Naive thymus-derived CD8-positive, alpha-beta T cell (primary cell): Measurements from ENCODE around the gene KLHL36. TPM values are rescaled to one million over a fixed set of nuclear protein-coding genes. Genes with fewer than 3 reads are reported as not detected.
"Not testable (repeated sequence)": the region's sequence is repeated elsewhere in the genome, so short reads cannot be mapped to it uniquely, and the experiment has no call there.

ENCODE experiments used
- ATAC-seq, 2 donors: fragments of 150-1000 bp; cut with Tn5 transposase in 1 of 2; sonication (Bioruptor Pico), chemical (Tn5 transposase) in 1 of 2; 1 replicate in 1 of 2; 2 replicates in 1 of 2; pipeline ENCODE4 v1.10.0; 2021; ENCODE audit warnings: mild to moderate bottlenecking in 2 of 2, moderate library complexity in 2 of 2
- POLR2A ChIA-PET: fragments of 350-600 bp; sonication (Branson Sonifier 250); formaldehyde crosslinking; loops from one replicate; lab custom pipeline; 2021; ENCODE audit warnings: antibody characterized with exemption; lab: Charles Lee
- DNase-seq, 10 donors: peaks; one replicate each; pipeline versions ENCODE4 v3.0.0 to v3.0.0-alpha.2; 2020 to 2022
- H3K27ac Mint-ChIP-seq, 10 donors: one replicate each; pipeline ENCODE4 v1.8.0; 2020 to 2022; ENCODE audit warnings: mild to moderate bottlenecking in 10 of 10, mixed read lengths in 10 of 10, moderate library complexity in 4 of 10, inconsistent platforms in 1 of 10
- H3K27me3 Mint-ChIP-seq, 5 donors: one replicate each; pipeline ENCODE4 v1.8.0; 2021 to 2022; ENCODE audit warnings: mixed read lengths in 5 of 5
- H3K36me3 Mint-ChIP-seq, 3 donors: one replicate each; pipeline ENCODE4 v1.8.0; 2020 to 2022; ENCODE audit warnings: mixed read lengths in 3 of 3, mild to moderate bottlenecking in 2 of 3, inconsistent platforms in 1 of 3
- H3K4me1 Mint-ChIP-seq, 4 donors: one replicate each; pipeline ENCODE4 v1.8.0; 2021 to 2022; ENCODE audit warnings: mixed read lengths in 4 of 4
- H3K4me3 Mint-ChIP-seq, 10 donors: one replicate each; pipeline ENCODE4 v1.8.0; 2020 to 2022; ENCODE audit warnings: mild to moderate bottlenecking in 10 of 10, mixed read lengths in 10 of 10, moderate library complexity in 6 of 10, inconsistent platforms in 1 of 10
- H3K9me3 Mint-ChIP-seq, 9 donors: one replicate each; pipeline ENCODE4 v1.8.0; 2020 to 2022; ENCODE audit warnings: mixed read lengths in 9 of 9, mild to moderate bottlenecking in 3 of 9, inconsistent platforms in 1 of 9, moderate library complexity in 1 of 9
- polyA plus RNA-seq, 3 donors: library from polyadenylated mRNA; unstranded; fragments of 300-500 nt; fragmentation: Illumina TruSeq; gene quantifications; one replicate each; pipeline ENCODE4 v1.2.3, GENCODE V29; 2021
- total RNA-seq, 8 experiments: library from RNA in 2 of 8; stranded (reverse) in 2 of 8; gene quantifications; one replicate each; pipeline ENCODE4 v1.2.3 and lab custom pipeline; 2021 to 2026

Gene KLHL36
- total and polyA plus RNA-seq, 5 experiments from 2014 or later: 27.4 to 157 (median 50.3) TPM

DNA sequence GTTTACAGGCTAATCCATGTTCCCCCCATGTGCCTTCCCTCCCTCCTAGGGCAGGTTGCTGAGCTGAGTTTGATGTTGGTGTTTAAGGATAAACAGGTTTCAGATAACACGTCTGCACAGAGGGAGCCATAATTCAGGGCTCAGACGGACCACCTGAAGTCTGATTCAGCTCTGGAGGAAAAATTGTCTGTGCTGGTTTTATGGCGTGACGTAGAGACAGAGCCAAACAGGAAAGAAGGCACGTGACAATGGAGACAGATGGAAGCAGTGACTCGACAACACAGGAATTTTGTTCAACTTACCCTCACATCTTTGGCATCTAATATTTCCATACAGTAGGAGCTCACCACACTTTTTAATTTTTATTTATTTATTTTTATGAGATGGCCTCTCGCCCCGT is 40.8 kb downstream of the KLHL36 start:
- H3K4me3 Mint-ChIP-seq: no peak overlapping the region
- no peak overlapping the region for H3K27ac Mint-ChIP-seq
- no peak for ATAC-seq
- DNase-seq: no peak
- peaks cover 0 to 14% (median 0%) of the 10 kb centered on the region in 4 donors for H3K4me1 Mint-ChIP-seq
- POLR2A ChIA-PET: no interaction called here
- H3K36me3 Mint-ChIP-seq: peaks cover 0 to 2% (median 0%) of the 10 kb centered on the region in 3 donors
- peaks cover 6 to 13% (median 10%) of the 10 kb centered on the region in 5 donors for H3K27me3 Mint-ChIP-seq
- H3K9me3 Mint-ChIP-seq: no peaks in the 10 kb centered on the region

DNA sequence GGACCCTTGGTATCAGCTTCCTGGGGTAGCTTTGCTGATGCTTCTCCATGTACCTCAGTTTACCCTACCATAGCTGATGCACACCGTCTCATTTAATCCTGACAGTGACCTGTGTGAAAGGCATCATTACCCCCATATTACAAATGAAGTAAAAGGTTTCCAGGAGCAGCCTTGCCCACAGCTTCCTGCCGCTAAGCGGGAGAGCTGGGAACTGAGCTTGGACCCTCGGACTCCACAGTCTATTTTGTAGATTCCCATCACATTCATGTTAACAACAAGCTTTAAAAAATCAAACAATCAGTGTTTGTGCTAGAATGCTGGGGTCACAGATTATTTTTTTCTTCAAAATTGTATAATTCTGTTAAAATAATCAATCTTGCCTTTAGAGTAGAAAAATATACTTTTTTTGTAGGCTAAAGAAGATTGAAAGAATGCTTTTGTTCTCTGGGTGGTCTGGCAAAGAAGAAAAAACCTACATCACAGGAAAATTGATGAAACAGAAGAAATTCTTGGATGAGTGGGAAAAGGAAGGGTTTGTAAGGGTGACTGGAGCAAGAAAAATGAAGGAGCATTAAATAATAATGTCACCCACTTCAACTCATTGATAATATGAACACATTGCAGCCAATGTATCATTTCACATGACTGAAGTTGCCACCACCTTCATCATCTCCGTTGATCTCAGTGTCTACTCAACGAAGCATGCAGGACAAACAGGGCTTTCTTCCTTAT is 41.9 kb downstream of the KLHL36 start:
- DNase-seq: no peak
- Mint-ChIP-seq H3K27me3 (peaks cover 0 to 4% (median 1%) of the 10 kb centered on the region in 5 donors), H3K27ac (peak overlapping the region in 2 of 10 donors; percentile 17 to 78), H3K4me1 (peaks cover 0 to 14% (median 0%) of the 10 kb centered on the region in 4 donors), H3K36me3 (peaks cover 0 to 2% (median 0%) of the 10 kb centered on the region in 3 donors), H3K9me3 (no peaks in the 10 kb centered on the region), H3K4me3 (no peak overlapping the region)
- POLR2A ChIA-PET: no interaction called here
- no peak for ATAC-seq

DNA sequence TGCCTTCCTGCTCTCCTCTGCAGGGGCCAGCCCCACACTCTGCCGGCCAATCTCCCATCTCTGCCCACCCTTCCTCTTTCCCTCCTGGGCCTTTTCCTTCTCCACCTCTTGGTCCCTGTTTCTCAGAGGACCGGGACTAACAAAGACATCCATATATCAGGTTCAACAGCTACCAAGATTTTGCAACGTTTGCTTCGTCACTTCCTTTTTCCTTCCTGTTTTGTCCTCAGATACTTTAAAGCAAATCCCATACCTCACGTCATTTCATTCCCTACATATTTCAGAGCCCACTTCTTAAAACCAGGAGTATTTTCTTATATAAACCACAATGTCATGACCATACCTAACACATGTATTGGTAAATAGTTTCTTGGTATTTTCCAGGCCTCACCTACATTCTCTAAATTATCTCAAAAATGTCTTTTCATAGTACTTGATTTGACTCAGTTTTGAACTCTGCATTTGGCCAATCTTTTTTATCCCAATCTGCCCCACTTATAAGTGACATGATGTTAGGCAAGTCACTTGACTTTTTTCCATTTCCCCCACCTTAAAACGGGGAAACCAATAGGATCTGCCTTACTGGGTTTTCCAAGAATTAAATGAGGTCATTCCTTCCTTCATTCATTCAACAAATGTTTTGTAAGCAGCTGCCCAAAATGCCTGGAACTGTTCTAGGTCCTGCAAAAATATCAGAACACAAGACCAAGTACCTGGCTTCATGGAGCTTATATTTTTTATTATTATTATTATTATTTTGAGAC is 44.3 kb downstream of the KLHL36 start:
- Mint-ChIP-seq H3K4me3 (peak overlapping the region in 1 of 10 donors; percentile 39), H3K36me3 (peaks cover 0 to 2% (median 0%) of the 10 kb centered on the region in 3 donors), H3K4me1 (peaks cover 0 to 8% (median 0%) of the 10 kb centered on the region in 4 donors), H3K9me3 (no peaks in the 10 kb centered on the region), H3K27ac (peak overlapping the region in 2 of 10 donors; percentile 23 to 33), H3K27me3 (peaks cover 0 to 4% (median 1%) of the 10 kb centered on the region in 5 donors)
- POLR2A ChIA-PET: interaction anchor here (0.6 kb wide), 1 partner anchor 14 kb away, joined by 3 read pairs; no protein-coding TSS in a partner anchor
- no peak for DNase-seq
- ATAC-seq: no peak

DNA sequence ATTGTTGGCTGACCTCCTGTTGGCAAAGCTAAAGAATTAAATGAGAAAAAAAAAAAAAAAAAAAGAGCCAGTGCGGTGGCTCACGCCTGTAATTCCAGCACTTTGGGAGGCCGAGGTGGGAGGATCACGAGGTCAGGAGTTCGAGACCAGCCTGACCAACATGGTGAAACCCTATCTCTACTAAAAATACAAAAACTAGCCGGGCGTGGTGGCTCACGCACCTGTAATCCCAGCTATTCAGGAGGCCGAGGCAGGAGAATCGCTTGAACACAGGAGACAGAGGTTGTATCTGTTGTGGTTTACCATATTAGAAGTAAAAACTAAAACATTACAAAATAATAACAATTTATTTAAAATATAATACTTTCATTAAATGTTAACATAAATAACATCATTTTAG is 45.6 kb downstream of the KLHL36 start:
- ATAC-seq, DNase-seq, H3K9me3 Mint-ChIP-seq, H3K36me3 Mint-ChIP-seq, H3K4me3 Mint-ChIP-seq, H3K27ac Mint-ChIP-seq, H3K4me1 Mint-ChIP-seq, H3K27me3 Mint-ChIP-seq: not testable (repeated sequence)
- POLR2A ChIA-PET: interaction anchor here (0.6 to 0.9 kb wide), 2 partner anchors 29 to 49 kb away, joined by 3 read pairs; no protein-coding TSS in a partner anchor

DNA sequence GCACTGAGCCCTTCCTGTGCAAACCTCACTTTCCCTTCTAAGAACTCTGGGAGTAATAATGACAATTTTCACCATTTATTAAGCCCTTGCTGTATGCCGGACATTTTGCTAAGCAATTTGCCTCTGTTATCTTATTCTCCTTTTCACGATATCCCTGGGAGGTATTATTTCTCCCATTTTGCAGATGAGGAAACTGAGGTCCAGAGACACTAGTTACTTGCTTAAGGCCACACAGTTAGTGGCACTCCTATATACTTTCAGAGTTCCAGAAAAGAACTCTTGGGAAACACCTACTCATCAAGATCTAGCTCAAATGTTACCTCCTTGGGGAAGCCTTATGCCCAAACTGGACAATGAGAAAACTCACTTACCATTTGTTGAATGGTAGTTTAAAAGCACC is 46.7 kb downstream of the KLHL36 start:
- no peaks in the 10 kb centered on the region for H3K36me3 Mint-ChIP-seq
- peaks cover 0 to 1% (median 0%) of the 10 kb centered on the region in 5 donors for H3K27me3 Mint-ChIP-seq
- no peak overlapping the region for H3K27ac Mint-ChIP-seq
- H3K9me3 Mint-ChIP-seq: no peaks in the 10 kb centered on the region
- no peak for DNase-seq
- H3K4me1 Mint-ChIP-seq: peaks cover 0 to 10% (median 2%) of the 10 kb centered on the region in 4 donors
- no peak for ATAC-seq
- no peak overlapping the region for H3K4me3 Mint-ChIP-seq
- POLR2A ChIA-PET: interaction anchor here (0.9 kb wide), 1 partner anchor 30 kb away, joined by 3 read pairs; no protein-coding TSS in a partner anchor

DNA sequence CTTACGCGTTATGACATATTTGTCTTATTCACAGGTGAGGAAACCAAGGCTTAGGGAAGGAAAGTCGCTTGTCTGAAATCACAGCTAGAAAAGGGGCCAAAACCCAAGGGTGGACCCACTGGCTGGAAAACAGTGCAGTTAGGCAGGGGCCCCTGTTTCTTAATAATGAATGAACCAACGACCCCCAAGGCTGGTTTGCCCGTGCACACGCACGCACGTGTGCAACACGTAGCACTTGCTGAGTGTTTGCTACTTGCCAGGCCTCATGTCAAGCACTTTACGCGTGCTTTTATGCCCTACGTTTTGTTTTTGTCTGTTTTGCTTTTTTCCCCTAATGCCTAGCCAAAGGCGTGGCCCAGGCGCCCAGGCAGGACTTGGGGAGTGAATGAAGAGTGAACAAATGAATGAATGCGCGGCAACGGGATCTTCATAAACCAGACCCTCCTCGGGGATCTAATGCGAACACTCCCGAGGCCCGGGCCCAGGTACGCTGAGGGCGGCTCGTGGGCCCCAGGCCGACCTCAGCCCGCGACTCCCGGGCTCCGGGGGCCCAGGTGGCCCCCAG is 50.9 kb downstream of the KLHL36 start:
- POLR2A ChIA-PET: interaction anchor here (0.6 kb wide), 1 partner anchor 47 kb away, joined by 5 read pairs; no protein-coding TSS in a partner anchor

DNA sequence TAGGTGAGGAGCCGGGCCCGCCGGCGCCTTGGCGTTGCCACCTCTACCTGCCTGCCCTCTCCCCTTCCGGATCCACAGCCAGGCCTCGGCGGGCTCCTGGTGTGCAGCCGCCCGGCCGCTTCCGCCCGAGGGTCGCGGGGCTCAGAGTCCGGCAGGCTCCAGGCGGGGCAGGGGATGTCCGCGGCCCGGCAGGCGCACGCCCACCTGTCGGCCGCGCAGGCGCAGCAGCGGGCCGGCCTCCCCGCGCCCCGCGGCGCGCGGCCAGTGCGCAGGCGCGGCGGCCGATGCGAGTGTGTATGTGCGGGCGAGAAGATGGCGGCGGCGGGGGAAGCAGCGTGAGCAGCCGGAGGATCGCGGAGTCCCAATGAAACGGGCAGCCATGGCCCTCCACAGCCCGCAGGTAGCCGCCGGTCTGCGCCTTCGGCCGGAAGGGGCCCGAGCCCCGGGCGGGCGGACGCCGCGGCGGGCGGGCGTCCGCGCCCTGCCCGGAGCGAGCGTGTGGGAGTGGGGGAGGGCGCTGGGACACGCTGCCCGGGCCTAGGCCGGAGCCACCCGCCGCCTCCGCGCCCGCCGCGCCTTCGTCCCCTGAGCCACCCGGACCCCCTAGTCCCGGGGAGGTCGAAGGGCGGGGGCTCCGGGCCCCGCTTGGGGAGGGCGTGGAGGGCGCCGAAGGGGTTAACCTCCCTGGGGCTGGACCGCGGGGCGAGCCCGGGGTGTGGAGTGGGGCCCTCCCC is 51.6 kb downstream of the KLHL36 start, which contains the start of gene USP10:
USP10 (plus strand) TSS at position 289 of the 734 bp plus-strand sequence; CDS start at position 380, 91 bp downstream.
- POLR2A ChIA-PET: interaction anchor here (0.7 to 1.6 kb wide), 8 partner anchors 10 to 58 kb away, joined by 3 to 5 read pairs (median 3); partner anchors contain the start of gene KLHL36

More for the DNA sequence above, 50.9 kb downstream of the KLHL36 start:
- ATAC-seq: peak in 1 of 2 donors; percentile 17
- H3K27me3 Mint-ChIP-seq: no peaks in the 10 kb centered on the region
- peaks cover 10 to 42% (median 31%) of the 10 kb centered on the region in 4 donors for H3K4me1 Mint-ChIP-seq
- H3K36me3 Mint-ChIP-seq: peaks cover 0 to 4% (median 2%) of the 10 kb centered on the region in 3 donors
- H3K27ac Mint-ChIP-seq: peak overlapping the region in 9 of 10 donors; percentile 8 to 89 (median 75)
- DNase-seq: no peak
- H3K4me3 Mint-ChIP-seq: peak overlapping the region; percentile 72 to 93 (median 84)
- H3K9me3 Mint-ChIP-seq: no peaks in the 10 kb centered on the region

DNA sequence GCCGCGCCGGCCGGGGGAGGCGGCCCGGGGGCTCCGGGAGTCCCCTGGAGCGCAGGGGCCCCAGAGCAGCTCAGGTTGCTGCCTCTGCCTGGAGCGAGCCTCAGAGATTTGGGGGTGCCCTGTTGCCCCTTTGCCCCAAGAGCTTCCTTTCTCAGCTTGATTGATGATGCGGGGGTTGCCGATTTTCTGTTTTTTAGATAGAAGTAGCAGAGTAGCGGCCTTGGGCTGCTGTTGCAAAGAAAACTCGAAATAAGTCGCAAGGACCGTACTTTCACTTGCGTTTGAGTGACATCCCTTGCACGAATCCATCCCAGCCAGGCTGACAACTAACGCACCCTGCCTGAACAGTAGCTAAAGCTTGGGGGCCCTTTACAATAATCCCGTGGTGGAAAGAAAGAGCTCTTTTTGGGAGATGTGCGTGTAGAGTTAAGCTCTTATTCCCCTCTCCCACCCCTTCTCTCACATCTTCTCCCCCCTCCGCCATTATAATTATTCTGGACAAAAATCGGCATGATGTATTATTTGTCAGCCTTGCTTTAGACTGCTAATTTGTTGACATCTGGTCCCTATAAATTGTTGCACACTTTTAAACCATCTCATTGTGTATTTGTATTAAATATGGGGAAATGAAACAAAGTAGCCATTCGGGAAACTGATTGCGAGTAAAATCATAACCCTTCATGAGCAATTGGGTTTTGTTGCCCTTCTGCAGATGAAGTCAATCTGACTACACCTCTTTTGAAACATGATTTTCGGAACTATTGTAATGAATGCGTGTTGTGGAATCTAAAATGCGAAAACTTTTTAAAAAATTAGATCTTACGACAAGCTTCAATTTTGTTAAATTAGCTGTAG is 52.4 kb downstream of the KLHL36 start:
- H3K4me1 Mint-ChIP-seq: peaks cover 16 to 55% (median 45%) of the 10 kb centered on the region in 4 donors

More for the DNA sequence above, 51.6 kb downstream of the KLHL36 start, which contains the start of gene USP10:
- peak within 1 kb of the TSS; percentile 87 to 98 (median 97) for H3K27ac Mint-ChIP-seq
- H3K9me3 Mint-ChIP-seq: no peaks in the 10 kb centered on the region
- no peaks in the 10 kb centered on the region for H3K27me3 Mint-ChIP-seq
- peaks cover 0 to 4% (median 4%) of the 10 kb centered on the region in 3 donors for H3K36me3 Mint-ChIP-seq
- ATAC-seq (peak; percentile 85), DNase-seq (peak; percentile 74 to 91 (median 87))
- peak within 1 kb of the TSS; percentile 92 to 99 (median 98) for H3K4me3 Mint-ChIP-seq
- peaks cover 15 to 49% (median 37%) of the 10 kb centered on the region in 4 donors for H3K4me1 Mint-ChIP-seq

DNA sequence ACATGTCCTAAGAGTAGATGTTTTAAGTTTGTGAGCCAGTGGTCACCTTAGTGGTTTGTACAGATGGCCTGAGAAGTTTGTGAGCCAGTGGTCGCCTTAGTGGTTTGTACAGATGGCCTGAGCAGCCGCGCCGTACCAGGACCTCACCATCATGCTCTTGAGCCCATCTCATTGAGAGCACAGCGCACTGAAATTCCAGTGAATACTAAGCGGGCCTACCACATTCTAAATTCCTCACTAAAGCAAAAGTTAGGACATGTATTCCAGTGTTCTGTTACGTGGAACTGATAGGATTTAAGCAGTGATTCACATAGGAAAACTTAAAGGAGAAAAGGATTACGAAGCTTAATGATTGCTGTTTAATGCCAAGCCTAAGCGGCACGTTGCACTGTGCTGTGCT is 55.4 kb downstream of the KLHL36 start:
- DNase-seq: no peak
- Mint-ChIP-seq H3K4me1 (peaks cover 19 to 81% (median 63%) of the 10 kb centered on the region in 4 donors), H3K27ac (peak overlapping the region in 3 of 10 donors; percentile 12 to 80 (median 21)), H3K27me3 (no peaks in the 10 kb centered on the region), H3K36me3 (peaks cover 0 to 27% (median 4%) of the 10 kb centered on the region in 3 donors), H3K9me3 (no peaks in the 10 kb centered on the region), H3K4me3 (peak overlapping the region in 6 of 10 donors; percentile 16 to 56 (median 44))
- POLR2A ChIA-PET: interaction anchor here (1.2 to 1.4 kb wide), 2 partner anchors 9 to 72 kb away, joined by 3 read pairs; no protein-coding TSS in a partner anchor
- no peak for ATAC-seq

More for the DNA sequence above, 52.4 kb downstream of the KLHL36 start:
- no peaks in the 10 kb centered on the region for H3K27me3 Mint-ChIP-seq
- peak in 9 of 10 donors; percentile 14 to 68 (median 39) for DNase-seq
- H3K9me3 Mint-ChIP-seq: no peaks in the 10 kb centered on the region
- POLR2A ChIA-PET: interaction anchor here (0.6 to 1.6 kb wide), 11 partner anchors 9 to 109 kb away, joined by 3 to 5 read pairs (median 3); partner anchors contain the start of gene KLHL36
- H3K36me3 Mint-ChIP-seq: peaks cover 0 to 10% (median 4%) of the 10 kb centered on the region in 3 donors
- H3K4me3 Mint-ChIP-seq: peak overlapping the region; percentile 92 to 99 (median 98)
- peak; percentile 54 to 55 for ATAC-seq
- peak overlapping the region; percentile 87 to 98 (median 97) for H3K27ac Mint-ChIP-seq

DNA sequence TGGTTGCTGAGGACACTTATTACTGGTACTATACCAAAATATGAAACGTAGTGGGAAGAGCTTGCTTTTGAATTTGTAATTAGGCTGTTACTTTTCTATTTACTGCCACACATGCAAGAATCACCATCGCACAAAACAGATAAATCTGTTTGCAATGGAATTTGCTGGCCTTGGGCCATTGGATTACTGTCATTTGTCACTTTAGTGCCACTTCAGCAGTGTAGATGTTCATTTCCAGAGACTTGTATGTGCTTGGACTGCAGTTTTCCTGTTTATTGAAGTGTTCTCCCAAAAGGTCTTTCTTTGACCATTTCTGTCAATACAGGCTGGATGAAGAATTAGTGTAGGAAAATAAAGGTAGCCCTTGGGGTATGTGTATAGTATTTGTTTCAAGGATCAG is 55.9 kb downstream of the KLHL36 start:
- Mint-ChIP-seq H3K4me3 (peak overlapping the region in 5 of 10 donors; percentile 7 to 47 (median 17)), H3K27ac (peak overlapping the region in 2 of 10 donors; percentile 21 to 57), H3K36me3 (peaks cover 0 to 33% (median 4%) of the 10 kb centered on the region in 3 donors), H3K27me3 (no peaks in the 10 kb centered on the region), H3K9me3 (no peaks in the 10 kb centered on the region), H3K4me1 (peaks cover 25 to 82% (median 67%) of the 10 kb centered on the region in 4 donors)
- no peak for ATAC-seq
- POLR2A ChIA-PET: no interaction called here
- DNase-seq: no peak
